HG02623 (cell line): ENCODE results near the gene MYRIP.
"Not testable (repeated sequence)": the region's sequence is repeated elsewhere in the genome, so short reads cannot be mapped to it uniquely, and the experiment has no call there.

ENCODE experiments used
- ATAC-seq: cut with Tn5 transposase; IDR thresholded peaks from one replicate; pipeline ENCODE4 v1.9.1; 2021; ENCODE audit warnings: moderate library complexity; ENCODE audit not compliant: unreplicated experiment

MYRIP gene

DNA sequence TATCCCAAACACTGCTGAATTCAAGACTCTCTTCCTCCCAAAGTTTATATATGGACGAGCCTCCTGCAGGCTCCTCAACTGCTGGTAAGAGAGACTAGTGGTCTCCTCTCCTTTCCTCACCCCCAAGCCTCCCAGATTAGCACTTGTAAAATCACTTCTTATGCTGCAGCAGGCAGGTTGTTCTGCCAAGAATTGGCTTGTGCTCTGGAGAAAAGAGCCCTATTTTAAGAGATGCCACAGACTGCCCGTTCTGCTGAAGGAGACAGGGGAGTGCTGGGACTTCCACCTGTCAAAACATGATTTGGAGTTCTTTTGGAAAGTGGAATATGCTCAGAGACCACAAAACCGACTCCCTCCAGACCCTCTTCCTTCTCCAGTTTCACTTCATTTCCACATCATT, 269.2 kb downstream of the MYRIP start:
- ATAC-seq, result no peak

DNA sequence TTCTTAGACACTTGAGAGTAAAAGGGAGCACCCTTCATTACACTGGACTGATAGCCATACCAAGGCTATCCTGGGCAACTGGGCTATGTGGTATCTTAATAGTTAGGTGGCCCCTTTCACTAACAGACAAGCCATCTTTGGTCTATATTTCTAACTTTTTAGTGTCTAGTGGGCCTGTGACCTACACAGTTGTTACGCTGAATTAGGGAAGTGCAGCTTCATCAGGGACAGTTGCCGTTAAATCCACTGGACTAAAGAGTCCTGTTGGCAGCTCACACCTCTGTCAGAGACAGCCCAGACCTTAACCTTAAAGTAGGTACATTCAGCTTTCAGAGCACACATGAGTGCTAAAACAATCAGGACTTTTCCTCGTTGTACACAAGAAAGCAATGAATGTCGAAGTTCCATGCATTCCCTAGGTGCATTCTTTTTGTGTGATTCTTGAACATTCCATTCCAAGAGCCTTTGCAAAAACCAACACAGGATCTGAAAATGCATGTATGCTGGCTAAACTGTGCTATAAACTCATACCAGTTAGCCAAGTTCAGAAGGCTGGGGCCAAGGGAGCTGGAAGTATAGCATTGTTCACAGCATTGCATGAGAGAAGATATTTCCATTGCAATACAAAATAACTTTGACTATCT, 269.9 kb downstream of the MYRIP start:
- no peak for ATAC-seq

DNA sequence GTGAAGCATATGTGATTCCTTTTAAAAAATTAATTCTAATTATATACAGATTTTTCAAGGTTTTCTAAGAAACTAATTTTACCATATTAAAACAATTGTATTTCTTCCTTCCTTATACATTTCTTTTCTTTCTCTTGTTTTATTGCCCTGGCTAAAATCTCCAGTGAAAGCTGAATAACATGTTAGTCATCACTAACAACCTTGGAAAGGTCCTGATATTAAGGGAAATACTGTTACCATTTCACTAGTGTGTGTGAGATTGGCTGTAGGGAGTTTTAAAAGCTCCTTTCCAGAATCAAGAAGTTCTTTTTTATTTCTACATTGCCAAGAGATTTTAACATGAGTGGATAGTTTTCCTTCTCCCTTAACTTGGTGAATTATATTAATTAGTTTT, 270.4 kb downstream of the MYRIP start:
- no peak for ATAC-seq

DNA sequence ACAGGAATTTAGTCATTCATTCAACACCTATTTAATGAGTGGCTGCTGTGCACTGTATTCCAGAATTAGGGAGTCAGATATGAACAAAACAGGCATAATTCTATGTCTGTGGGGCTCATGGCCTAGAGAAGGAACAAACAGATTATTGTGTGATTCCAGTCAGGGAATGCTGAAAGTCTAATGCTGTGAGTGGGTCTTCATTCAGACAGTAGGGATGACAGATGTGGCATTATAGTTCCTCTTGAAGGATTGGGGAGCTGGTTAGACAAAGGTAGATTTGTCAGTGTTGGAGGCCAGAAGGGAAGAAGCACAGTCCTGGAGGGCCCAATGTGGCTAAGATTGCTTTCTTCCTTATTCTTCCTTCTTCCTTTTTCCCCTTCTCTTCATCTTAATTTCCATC, 273.7 kb downstream of the MYRIP start:
- no peak for ATAC-seq

DNA sequence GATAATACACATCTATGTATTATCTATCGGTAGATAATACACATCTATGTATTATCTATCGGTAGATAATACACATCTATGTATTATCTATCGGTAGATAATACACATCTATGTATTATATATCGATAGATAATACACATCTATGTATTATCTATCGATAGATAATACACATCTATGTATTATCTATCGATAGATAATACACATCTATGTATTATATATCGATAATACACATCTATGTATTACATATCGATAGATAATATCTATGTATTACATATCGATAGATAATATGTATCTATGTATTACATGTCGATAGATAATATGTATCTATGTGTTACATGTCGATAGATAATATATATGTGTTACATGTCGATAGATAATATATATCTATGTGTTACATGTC, 275.0 kb downstream of the MYRIP start:
- not testable (repeated sequence) for ATAC-seq

DNA sequence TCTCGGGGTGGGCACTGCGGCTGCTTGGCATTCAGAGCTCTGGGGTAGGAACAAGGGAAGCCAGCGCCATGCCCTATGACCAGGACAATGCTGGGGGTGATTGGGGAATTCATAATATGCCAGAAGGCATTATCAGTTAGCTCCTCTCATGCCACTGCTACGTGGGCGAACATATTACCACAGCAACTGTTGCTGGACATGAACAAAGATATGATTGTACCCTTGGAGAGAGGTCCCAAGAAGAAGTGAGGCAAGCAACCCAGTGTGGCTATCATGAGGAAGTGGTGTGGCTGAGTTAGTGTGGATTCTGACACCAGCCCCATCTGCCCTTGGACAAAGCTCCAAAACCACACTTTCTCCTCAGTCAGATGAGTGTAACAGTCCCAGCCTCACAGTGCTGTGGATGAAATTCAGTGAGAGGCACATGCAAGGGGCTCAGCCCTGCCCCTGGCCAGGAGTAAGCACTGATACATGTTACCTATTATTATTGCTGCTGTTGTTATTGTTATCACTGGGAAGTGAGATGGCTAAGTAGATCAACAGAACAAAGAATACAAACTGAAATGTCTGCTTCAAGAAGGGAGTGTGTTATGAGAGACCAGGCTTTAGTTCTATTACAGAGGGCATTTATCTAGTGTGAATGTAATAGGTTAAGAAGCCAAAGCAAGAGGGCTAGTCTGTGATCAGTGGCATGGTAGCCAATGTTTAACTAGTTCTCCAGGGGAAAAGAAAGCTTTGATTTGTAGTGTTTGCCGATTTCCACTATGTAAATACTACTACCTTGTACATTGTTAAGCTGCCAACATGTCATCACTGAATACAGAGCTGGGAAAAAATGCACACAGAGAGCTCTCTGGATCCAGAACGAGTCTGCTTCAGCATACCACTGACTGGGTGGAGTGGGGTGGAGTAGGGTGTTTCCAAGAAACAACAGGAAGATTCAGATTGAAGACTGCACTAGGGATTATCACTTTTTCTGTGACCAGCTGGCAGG, 277.8 kb downstream of the MYRIP start:
- ATAC-seq, result no peak

DNA sequence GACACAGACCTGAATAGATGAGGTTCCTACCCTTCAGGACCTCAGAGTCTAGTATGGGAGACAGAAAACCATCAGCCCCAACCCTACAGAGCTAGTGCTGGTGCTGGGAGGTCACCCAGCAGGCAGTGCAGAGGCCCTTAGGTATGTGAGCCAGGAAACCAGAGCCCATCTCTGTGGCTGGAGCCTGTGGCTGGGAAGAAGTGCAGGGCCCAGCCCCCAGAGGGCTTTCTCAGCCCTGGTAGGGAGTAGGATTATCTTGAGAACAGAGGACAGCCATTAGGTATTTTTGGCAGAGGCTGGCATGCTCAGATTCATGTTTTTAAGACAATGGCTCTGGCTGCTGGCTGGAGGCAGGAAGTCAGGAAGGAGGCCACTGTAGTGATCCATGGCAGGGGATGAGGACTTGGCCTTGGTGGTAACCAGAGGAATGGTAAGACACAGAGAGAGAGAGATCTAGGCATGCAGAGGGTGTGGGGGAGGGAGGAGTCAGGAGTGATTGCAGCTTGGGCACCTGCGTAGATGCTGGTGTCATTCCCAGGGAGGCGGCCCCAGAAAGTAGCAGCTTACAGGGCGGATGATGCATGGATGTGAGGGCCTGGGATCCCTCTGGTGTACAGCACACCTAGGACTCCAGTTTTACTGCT, 279.2 kb downstream of the MYRIP start:
- no peak for ATAC-seq

DNA sequence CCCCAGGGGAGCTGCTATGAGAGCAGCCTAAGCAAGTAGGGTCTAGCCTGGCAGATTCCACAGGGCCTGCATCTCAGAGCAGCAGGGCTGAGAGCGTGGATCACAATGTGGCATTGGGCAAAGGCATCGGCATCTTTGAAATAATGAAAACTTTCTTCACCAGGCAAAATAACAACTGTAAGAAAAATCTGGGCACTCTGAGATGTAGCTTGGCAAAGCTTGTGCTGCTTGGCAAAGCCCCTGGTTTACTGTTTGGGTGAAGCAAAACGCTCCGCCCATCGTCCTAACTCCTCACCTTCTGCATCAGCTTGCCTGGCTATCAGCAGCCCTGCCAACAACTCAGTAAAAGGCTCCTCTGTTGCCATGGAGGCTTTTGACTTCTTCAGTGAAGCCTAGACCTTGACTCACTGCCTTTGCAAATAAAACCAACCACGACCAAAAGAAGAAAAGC, 287.3 kb downstream of the MYRIP start:
- ATAC-seq, result no peak

DNA sequence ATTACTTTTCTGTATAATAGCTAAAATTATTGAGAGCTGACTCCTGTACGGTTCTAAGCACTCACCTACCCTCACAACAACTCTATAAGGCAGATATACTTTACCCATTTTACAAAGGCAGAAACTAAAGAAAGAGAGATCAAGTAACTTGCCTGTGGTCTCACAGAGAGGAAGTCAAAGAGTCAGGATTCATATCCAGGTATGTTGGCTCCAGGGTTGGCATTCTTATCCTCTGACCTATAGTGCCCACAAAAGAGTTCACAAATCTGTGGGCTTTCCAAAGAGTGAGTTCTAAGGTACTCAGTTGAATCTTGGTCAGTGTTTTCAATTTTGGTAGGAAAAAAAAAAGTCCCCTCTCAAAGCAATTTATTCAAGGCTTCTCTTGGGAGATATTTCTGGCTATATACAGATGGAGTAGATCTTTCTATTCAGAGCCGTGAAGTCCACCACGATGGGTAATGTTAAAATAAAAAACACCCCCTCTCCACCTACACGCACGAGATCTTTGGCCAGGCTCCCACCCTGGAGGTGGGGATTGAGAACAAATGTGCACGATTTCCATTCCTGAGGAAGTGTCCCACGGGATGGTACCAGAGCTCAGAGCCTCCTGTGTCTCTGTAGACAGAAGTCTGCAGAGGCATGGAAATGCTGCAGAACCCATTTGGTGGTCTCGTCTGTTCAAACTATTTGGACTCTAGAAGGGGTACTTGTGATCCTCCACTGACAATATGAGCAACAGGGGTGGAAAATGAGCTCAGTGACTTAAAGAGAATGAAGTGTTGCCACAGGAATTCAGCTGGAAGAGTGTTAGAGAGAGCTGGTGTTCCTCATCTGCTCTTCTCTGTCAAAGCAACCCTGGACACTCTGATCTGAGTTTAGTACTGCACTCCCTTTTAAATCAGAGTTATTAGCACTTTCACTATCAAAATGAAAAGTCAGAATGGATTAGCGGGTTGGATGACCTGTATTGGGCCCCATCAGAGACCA, 288.0 kb downstream of the MYRIP start:
- no peak for ATAC-seq

DNA sequence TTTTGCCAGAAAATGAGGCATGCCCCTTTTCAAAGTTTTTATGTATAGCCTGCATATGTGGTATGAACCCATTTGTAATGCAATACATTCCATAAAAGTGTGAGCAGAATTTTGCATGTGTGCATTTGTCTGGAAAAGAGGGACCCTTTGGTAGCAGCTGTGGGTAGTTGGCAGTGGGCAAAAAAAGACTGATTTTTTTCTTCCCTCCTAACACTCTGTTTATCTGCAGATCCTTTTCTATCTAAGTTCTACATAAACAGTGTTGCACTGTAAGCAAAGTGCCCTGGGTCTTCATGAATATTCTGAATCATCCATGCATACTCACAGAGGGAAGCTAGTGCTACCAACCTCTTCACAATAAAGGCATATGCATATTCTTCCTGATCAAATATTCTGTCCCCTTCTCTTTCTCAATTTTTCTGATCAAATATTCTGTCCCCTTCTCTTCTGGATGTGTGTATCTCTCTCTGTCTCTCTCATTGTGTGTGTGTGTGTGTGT, 288.9 kb downstream of the MYRIP start:
- ATAC-seq, result no peak

DNA sequence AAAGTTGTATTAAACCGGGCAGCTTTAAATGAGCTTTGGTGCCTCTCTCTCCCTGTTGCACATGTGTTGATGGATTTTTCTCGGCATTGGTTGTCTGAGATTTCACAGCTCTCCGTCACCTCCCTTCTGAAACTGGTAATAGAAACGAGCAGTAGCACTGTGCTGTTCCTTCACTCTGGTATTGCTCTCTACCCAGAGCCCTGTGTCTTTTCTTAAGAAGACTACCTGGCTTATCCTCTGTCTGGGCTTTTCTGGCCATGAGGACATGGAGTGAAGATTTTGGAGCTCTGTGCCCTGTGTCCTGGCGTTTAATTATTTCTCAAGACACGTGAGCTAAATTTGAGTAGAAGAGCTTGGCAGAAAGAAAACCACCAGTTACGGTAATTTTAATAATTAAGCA, 290.5 kb downstream of the MYRIP start:
- ATAC-seq, result no peak

DNA sequence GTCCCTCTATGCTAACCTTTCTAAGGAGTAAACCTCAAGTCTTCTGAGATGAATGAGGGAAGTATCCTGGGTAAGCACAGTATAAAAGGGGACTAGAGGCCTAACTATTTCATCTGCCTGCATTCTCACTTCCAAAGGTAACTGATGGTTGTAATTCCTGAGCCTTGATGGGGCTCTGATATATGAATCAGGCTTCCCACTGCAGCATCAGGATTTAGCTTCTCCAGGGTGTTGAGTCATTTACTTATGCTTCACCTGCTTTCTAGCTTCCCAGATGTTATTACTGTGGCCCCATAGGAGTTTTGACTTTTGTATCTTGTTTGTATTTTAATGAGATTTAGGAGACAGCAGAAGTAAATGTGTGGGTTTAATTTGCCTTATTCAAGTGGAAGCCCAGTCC, 292.8 kb downstream of the MYRIP start:
- no peak for ATAC-seq

DNA sequence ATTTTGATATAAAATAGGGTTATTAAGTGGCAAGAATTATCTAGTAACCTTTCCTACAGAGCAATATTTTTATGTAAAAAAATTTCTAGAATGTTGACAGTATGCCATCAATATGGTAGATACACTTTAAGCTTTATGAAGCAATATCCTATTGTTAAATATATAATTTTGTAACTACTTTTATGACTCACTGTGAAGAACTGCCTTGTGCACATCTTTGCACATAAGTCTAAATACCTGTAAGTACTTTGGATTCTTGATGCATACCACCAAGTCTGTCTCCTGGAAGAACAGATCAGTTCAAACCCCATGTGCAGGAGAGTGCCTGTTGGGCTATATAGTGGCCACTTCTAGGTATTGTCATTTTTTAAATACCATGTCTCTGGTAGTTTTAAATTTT, 294.4 kb downstream of the MYRIP start:
- no peak for ATAC-seq

DNA sequence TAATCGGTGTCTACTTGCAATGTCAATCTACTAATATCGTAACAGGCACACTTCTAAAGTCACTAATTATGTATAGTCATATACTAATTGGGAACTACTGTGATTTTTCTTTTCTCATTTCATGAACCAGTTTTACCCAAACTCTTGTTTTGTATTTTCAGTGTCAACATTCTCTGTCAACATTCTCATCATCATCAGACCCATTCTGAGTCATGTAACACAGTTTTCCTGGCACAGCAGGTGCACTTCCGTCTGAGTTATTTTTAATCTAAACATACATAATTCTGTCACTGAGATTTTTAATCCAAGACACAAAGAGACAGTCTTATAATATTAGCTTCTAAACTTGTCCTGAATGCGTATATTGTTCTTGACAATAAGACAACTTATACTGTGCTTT, 295.0 kb downstream of the MYRIP start:
- ATAC-seq, result no peak

DNA sequence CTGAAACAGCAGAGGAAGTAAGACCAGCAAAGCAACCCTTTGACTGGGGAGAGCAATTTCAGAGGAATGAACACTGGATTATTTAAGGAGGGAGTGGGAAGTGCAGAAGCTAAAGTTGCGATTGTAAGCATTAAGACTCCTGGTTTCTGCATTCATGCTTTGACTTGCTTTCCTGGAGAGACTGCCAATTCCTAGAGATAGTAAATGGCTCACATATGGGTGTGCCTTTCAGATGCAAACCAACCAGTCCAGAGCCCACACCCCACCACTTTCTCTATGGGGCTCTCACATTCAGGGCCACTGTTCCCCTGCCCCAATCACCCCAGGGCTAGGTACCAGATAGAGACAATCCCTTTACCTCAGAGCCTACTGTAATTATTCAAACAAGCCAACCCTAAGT, 299.2 kb downstream of the MYRIP start:
- ATAC-seq, result no peak

DNA sequence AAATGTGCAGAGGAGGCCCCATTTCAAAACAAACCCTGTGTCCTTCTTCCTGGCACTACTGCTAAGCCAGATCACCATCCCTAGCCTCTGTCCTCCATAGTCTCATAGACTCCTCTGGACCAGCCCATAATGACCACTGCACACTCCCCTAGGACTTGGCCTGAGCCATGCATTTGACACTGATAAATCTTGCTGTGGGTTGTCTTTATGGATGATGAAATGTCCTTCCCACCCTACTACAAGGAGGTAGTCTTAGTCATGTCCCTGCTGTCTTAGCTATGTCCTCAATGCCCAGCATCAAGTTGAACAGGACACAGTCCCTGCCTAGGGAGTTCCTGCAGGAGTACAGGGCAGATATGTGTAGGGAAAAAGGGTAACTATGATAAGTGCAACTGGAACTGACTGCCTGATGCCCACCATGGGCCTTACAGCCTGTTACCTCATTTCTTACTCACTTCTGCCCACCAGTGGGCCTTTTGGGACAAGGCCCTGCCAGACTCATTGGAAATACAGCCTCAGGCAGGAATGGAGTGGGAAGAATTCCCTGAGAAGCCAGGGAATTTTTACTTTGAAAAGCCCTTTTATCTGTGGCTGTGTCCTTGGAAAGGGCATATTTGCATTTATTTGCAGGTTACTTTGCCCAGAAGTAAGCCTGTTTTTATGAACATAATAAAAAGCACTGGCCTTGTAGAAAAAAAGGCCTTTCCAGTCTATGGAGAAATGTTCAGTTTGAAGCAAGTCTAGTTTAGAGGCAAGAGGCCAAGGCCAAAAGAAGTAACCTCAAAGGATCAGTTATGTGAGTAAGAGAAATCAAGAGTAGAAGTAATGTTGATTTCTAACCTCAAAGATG, 300.5 kb downstream of the MYRIP start:
- ATAC-seq, result no peak

DNA sequence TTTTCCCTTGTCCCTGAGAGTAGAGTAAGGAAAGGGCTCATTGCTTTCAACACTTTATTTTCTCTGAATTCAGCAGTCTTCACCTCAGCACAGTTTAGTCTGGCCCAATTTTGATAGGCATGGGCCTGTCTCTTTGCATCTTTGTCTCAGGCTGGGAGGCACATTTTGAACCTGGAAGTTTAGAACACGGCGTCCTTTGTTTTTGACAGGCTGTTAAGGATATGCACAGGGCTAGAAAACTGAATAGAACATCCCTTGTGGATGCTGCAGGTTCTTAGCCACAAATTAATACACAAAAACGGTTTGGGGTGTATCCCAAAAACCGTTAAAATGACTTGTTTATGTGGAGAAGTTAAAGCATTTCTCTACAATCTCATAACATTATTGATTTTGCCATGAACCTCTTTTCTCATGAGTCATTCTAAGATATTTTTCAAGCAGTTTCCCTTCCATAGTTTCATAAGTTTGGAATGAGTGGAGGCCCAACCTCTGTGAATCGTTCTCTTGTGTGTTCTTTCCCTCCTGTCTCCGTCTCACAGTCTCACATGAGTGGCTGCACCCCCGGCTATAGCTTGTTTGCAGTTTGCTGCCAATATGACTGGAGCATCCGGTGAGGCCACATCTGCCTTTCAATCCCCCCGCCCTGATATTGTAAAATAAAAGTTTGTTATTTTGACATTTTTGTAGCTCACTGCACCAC, 307.2 kb downstream of the MYRIP start:
- ATAC-seq, result no peak

DNA sequence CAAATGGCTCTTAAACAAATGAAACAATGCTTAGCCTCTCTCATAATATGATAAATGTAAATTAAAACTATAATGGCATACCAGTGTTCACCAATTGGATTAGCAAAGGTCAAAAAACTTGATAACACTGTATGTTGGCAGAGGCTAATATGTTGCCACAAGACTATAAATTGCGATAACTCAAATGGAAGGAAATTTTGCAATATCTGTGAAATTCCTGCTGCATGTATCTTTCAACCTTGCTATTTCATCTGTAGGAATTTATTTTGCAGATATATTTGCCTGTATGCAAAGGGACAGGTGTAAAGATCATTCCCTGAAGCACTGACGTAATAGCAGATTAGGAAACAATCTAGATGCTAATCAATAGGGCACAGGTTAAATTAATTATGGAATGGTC, 308.7 kb downstream of the MYRIP start:
- no peak for ATAC-seq
